ENCODE measurements around the gene TMEM267. TPM values are rescaled to one million over a fixed set of nuclear protein-coding genes. Genes with fewer than 3 reads are reported as not detected.
A peak's percentile ranks its signal among the peaks of the same experiment; 100 is the strongest.

TMEM267 gene
- total and polyA plus RNA-seq, 2 experiments from 2014 or later = 6.5 to 11.2 TPM

- TF ChIP-seq NANOG (IDR thresholded peaks at IDR 0.05; ENCODE audit: borderline replicate concordance) (no peak), POLR2AphosphoS5 (IDR thresholded peaks at IDR 0.05; ENCODE audit: low read depth) (no peak), JUNB (IDR thresholded peaks at IDR 0.05; ENCODE audit: unreplicated experiment) (no peak), EZH2phosphoT487 (IDR thresholded peaks at IDR 0.05; ENCODE audit: unreplicated experiment) (no peak)
Measured at GRCh38 chr5:43520615-43521014, 37.0 kb upstream of the TMEM267 start (continued).

GRCh38 chr5:43515678-43516048 lies 32.0 kb upstream of the TMEM267 start:
- ATAC-seq (no peak), DNase-seq (ENCODE audit: low spot score) (no peak)
- Histone ChIP-seq H4K20me1 (replicated peaks; ENCODE audit: insufficient read depth) (no peaks in the 10 kb centered on the region), H3K36me3 (ENCODE audit: insufficient read depth) (no peaks in the 10 kb centered on the region), H3K79me2 (replicated peaks; ENCODE audit: insufficient read depth) (peaks cover 28% of the 10 kb centered on the region), H3K4me2 (peak overlapping the region; percentile 78), H2AFZ (peak overlapping the region; percentile 49; the same call in 1 of the 2 replicates), H3K4me3 (peak overlapping the region; percentile 74), H3K27ac (ENCODE audit: low read depth) (peak overlapping the region; percentile 36), H3K4me1 (ENCODE audit: insufficient read depth) (peaks cover 17% of the 10 kb centered on the region), H3K9me2 (ENCODE audit: insufficient read depth) (no peaks in the 10 kb centered on the region), H3K27me3 (ENCODE audit: insufficient read depth) (no peaks in the 10 kb centered on the region), H3F3A (replicated peaks; ENCODE audit: low read depth) (no peaks in the 10 kb centered on the region)
- peaks cover 23% of the 10 kb centered on the region for H3K36me3 Mint-ChIP-seq (ENCODE audit: low read depth)
- peak overlapping the region; percentile 99; the same call in 1 of the 2 replicates for H3K27ac Mint-ChIP-seq
- peaks cover 18% of the 10 kb centered on the region for H3K9me3 Mint-ChIP-seq
- H3K4me3 Mint-ChIP-seq = peak overlapping the region; percentile 91
- peaks cover 19% of the 10 kb centered on the region for H3K4me1 Mint-ChIP-seq
- H3K27me3 Mint-ChIP-seq (ENCODE audit: insufficient read depth, low read depth, poor library complexity) = peaks cover 4% of the 10 kb centered on the region
- TF ChIP-seq ZNF114 (CRISPR knock-in tag; IDR thresholded peaks at IDR 0.05) (no peak), ZNF462 (CRISPR knock-in tag; IDR thresholded peaks at IDR 0.05) (no peak), ZNF331 (CRISPR knock-in tag; IDR thresholded peaks at IDR 0.05; ENCODE audit: low read depth) (no peak), REST (IDR thresholded peaks at IDR 0.05; ENCODE audit: unreplicated experiment) (no peak), STAT1 (IDR thresholded peaks at IDR 0.05; ENCODE audit: unreplicated experiment) (no peak), POLR2AphosphoS5 (IDR thresholded peaks at IDR 0.05; ENCODE audit: low read depth) (no peak), ETS1 (IDR thresholded peaks at IDR 0.05) (no peak), NANOG (IDR thresholded peaks at IDR 0.05; ENCODE audit: borderline replicate concordance) (no peak), CREB1 (CRISPR knock-in tag; IDR thresholded peaks at IDR 0.05; ENCODE audit: low read depth) (no peak)
- TF ChIP-seq, protein P1, sequence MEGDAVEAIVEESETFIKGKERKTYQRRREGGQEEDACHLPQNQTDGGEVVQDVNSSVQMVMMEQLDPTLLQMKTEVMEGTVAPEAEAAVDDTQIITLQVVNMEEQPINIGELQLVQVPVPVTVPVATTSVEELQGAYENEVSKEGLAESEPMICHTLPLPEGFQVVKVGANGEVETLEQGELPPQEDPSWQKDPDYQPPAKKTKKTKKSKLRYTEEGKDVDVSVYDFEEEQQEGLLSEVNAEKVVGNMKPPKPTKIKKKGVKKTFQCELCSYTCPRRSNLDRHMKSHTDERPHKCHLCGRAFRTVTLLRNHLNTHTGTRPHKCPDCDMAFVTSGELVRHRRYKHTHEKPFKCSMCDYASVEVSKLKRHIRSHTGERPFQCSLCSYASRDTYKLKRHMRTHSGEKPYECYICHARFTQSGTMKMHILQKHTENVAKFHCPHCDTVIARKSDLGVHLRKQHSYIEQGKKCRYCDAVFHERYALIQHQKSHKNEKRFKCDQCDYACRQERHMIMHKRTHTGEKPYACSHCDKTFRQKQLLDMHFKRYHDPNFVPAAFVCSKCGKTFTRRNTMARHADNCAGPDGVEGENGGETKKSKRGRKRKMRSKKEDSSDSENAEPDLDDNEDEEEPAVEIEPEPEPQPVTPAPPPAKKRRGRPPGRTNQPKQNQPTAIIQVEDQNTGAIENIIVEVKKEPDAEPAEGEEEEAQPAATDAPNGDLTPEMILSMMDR (conservative IDR thresholded peaks at IDR 0.05; ENCODE audit: low read depth in 2 of 2) = no peak
